Body of pancreas (tissue), 4 donors: ENCODE data around the gene PCP4. TPM values are rescaled to one million over a fixed set of nuclear protein-coding genes. Genes with fewer than 3 reads are reported as not detected.
"Not testable (repeated sequence)": the region's sequence is repeated elsewhere in the genome, so short reads cannot be mapped to it uniquely, and the experiment has no call there.

Source experiments
- ATAC-seq: fragments of 150-250 bp; one replicate; pipeline ENCODE4 v1.9.1; 2016
- DNase-seq, 4 donors: peaks; one replicate each; pipeline ENCODE4 v3.0.0-alpha.2; 2019
- H3K27ac ChIP-seq, 4 donors: fragments of 200-600 bp; sonication (generic); 1 replicate in 3 of 4; 2 replicates in 1 of 4; pipeline versions ENCODE4 v1.5.1 to v1.6.1; 2016 to 2019; ENCODE audit warnings: mild to moderate bottlenecking in 1 of 4, mixed read lengths in 1 of 4, moderate library complexity in 1 of 4
- H3K27me3 ChIP-seq, 2 donors: fragments of 200-600 bp; sonication (generic); one replicate each; pipeline ENCODE4 v1.6.0; 2016; ENCODE audit warnings: mild to moderate bottlenecking in 1 of 2
- H3K36me3 ChIP-seq, 2 donors: fragments of 200-600 bp; sonication (generic); replicated peaks in 1 of 2; 2 replicates each; pipeline ENCODE4 v1.5.1; 2016; ENCODE audit warnings: low read depth in 2 of 2; ENCODE audit not compliant: insufficient read depth in 1 of 2
- H3K4me1 ChIP-seq: fragments of 200-600 bp; sonication (generic); one replicate; pipeline ENCODE4 v1.6.0; 2016
- H3K4me3 ChIP-seq, 2 donors: fragments of 200-600 bp; sonication (generic); 1 replicate in 1 of 2; 2 replicates in 1 of 2; pipeline ENCODE4 v1.5.1; 2016 to 2019
- H3K9me3 ChIP-seq, 3 donors: fragments of 200-600 bp; sonication (generic); 1 replicate in 2 of 3; 2 replicates in 1 of 3; pipeline ENCODE4 v1.5.1; 2016
- POLR2A ChIP-seq, 3 donors: fragments of 450-650 bp; IDR thresholded peaks; one replicate each; pipeline ENCODE4 v1.6.1; 2016; ENCODE audit warnings: antibody characterized with exemption in 3 of 3, mild to moderate bottlenecking in 2 of 3
- WGBS, 2 donors: methylation state at CpG; one replicate each; pipeline ENCODE4 v1.1.5; 2017; 5-methylcytosine and 5-hydroxymethylcytosine counted together
- intact Hi-C: fragments of 100-400 bp; cut with DNase I; formaldehyde crosslinking; loops from one replicate; pipeline ENCODE4 v1.15.1; 2023
- total RNA-seq, 2 donors: library from RNA; depleted of rRNA; stranded (reverse); fragments of >200 nt; gene quantifications; one replicate each; pipeline ENCODE4 v1.1.0, GENCODE V29; 2016
- TF ChIP-seq, protein P1 (sequence below), 7 experiments: fragments of 450-650 bp in 4 of 7; fragments of 200-600 bp in 3 of 7; sonication (generic) in 3 of 7; IDR thresholded peaks; one replicate each; pipeline ENCODE4 v1.5.1; 2016 to 2019; ENCODE audit warnings: antibody characterized with exemption in 7 of 7

The PCP4 gene
- total RNA-seq, 2 donors from 2014 or later: 1.6 TPM; not detected in 1

DNA sequence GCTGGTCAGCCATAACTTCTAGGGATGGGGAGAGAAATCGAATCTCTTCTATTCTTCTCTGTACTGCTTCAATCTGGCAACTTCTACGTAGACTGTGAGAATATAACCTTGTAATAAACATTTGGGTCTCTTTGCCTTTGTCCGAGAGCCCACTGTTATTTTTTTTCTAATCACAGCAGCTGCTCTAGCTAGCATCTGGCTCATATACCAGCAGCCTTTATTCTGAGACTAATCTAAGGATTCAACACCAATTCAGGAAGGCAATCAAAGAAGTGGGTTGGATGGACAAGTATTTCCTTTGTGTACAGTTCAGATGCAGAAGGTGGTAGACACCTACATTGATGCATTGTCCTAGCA, 15.6 kb downstream of the PCP4 start:
- Histone ChIP-seq H3K4me1 (no peaks in the 10 kb centered on the region), H3K27ac (no peak overlapping the region), H3K36me3 (no peaks in the 10 kb centered on the region), H3K9me3 (no peaks in the 10 kb centered on the region), H3K27me3 (no peaks in the 10 kb centered on the region), H3K4me3 (no peak overlapping the region)
- WGBS, 2 donors: 41 to 70% methylated on average over 3 of the region's 3 CpGs
- TF ChIP-seq, protein P1, sequence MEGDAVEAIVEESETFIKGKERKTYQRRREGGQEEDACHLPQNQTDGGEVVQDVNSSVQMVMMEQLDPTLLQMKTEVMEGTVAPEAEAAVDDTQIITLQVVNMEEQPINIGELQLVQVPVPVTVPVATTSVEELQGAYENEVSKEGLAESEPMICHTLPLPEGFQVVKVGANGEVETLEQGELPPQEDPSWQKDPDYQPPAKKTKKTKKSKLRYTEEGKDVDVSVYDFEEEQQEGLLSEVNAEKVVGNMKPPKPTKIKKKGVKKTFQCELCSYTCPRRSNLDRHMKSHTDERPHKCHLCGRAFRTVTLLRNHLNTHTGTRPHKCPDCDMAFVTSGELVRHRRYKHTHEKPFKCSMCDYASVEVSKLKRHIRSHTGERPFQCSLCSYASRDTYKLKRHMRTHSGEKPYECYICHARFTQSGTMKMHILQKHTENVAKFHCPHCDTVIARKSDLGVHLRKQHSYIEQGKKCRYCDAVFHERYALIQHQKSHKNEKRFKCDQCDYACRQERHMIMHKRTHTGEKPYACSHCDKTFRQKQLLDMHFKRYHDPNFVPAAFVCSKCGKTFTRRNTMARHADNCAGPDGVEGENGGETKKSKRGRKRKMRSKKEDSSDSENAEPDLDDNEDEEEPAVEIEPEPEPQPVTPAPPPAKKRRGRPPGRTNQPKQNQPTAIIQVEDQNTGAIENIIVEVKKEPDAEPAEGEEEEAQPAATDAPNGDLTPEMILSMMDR (IDR thresholded peaks at IDR 0.05): no peak
- TF ChIP-seq POLR2A (IDR thresholded peaks at IDR 0.05): no peak
- no peak for DNase-seq
- intact Hi-C loops: no loop called here
- no peak for ATAC-seq

DNA sequence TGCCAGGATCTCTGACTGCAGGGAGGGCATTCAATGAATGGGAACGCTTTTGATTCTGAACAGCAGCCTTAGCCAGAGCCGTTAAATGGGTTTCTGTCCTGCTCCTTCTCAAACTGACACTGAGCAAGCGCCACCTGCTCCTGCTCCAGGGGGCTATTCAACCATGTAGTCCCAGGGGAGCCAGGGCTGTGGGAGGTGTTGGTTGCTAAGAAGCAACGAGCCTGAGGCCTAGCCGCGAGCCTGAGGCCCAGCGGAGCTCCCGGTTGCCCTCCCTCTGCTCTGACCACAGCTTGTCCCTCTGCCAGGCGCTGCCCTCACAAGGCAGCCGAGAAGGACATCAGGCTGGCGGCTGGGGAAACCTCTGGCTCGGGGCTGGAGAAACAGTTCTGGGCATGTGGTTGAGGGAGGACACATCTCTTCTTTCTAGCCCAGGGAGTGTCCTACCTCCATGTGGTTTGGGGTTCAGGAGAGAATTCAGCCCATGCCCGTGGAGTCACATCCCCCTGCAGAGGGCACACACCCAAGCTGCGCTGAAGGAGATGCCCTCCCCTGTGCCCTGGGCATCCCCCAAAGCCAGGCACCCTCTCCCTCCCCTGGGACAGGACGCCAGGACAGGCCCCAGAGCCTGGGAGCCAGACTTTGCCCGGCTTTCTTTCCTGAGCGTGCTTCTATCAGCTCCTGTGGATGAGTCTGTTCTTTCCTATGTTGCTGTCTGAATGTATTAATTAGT, 18.0 kb downstream of the PCP4 start:
- H3K4me3 ChIP-seq: no peak overlapping the region
- ATAC-seq (peak; percentile 21), DNase-seq (peak in 3 of 4 donors; percentile 30 to 42 (median 38))
- WGBS, 2 donors: 71 to 86% methylated on average over 10 to 17 of the region's 17 CpGs
- intact Hi-C loops: no loop called here
- no peak overlapping the region for H3K27ac ChIP-seq
- no peaks in the 10 kb centered on the region for H3K36me3 ChIP-seq
- no peaks in the 10 kb centered on the region for H3K4me1 ChIP-seq
- H3K9me3 ChIP-seq: no peaks in the 10 kb centered on the region
- TF ChIP-seq, protein P1 (IDR thresholded peaks at IDR 0.05): no peak
- no peak for TF ChIP-seq POLR2A (IDR thresholded peaks at IDR 0.05)
- no peaks in the 10 kb centered on the region for H3K27me3 ChIP-seq

DNA sequence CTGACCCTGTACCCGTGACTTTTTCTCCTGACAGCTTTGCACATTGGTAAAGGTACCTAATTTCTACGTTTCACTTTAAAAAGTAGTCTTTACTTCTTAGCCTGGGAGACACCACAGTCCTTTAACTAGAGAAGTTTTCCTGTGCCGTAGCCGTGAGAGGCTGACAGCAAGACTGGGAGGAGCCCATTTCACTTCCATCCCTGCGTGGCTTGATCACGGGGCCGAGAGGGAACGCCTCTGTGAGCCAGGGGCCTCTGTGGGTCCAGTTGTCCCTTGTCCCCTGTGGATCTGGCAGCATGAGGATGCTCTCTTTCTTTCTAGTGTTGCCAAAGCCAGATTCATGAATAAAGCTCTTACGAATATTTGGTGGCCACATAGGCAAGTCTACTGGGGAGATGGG, 21.6 kb downstream of the PCP4 start:
- 69 to 72% methylated on average over 9 of the region's 9 CpGs for WGBS, 2 donors
- ATAC-seq (no peak), DNase-seq (no peak)
- no peaks in the 10 kb centered on the region for H3K36me3 ChIP-seq
- no peaks in the 10 kb centered on the region for H3K9me3 ChIP-seq
- no peak overlapping the region for H3K27ac ChIP-seq
- no peaks in the 10 kb centered on the region for H3K4me1 ChIP-seq
- TF ChIP-seq, protein P1 (IDR thresholded peaks at IDR 0.05): no peak
- TF ChIP-seq POLR2A (IDR thresholded peaks at IDR 0.05): no peak
- intact Hi-C loops: no loop called here
- H3K4me3 ChIP-seq: no peak overlapping the region
- no peaks in the 10 kb centered on the region for H3K27me3 ChIP-seq

DNA sequence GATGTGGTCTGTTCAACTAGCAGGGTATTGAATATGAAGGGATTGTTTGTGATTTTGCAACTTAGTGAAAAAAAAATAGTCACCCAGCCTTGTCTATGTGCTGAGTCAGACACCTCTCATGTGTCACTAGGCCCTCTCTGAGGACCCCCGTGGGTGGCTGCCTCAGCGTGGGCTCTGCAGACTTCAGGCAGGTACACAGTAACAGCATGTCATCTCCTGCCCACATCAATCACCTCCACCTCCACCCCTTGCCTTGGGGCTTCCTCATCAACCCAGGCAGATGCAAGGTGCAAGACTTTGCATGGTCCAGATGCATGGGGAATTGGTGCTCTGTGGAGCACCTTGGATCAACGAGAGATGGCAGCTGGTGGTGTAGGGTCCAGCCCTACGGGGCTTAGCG, 23.9 kb downstream of the PCP4 start:
- no peak for TF ChIP-seq POLR2A (IDR thresholded peaks at IDR 0.05)
- TF ChIP-seq, protein P1 (IDR thresholded peaks at IDR 0.05): no peak
- Histone ChIP-seq H3K4me3 (no peak overlapping the region), H3K36me3 (no peaks in the 10 kb centered on the region), H3K9me3 (no peaks in the 10 kb centered on the region), H3K4me1 (no peaks in the 10 kb centered on the region), H3K27ac (no peak overlapping the region), H3K27me3 (no peaks in the 10 kb centered on the region)
- DNase-seq (no peak), ATAC-seq (no peak)
- 81 to 84% methylated on average over 5 of the region's 5 CpGs for WGBS, 2 donors
- intact Hi-C loops: no loop called here

DNA sequence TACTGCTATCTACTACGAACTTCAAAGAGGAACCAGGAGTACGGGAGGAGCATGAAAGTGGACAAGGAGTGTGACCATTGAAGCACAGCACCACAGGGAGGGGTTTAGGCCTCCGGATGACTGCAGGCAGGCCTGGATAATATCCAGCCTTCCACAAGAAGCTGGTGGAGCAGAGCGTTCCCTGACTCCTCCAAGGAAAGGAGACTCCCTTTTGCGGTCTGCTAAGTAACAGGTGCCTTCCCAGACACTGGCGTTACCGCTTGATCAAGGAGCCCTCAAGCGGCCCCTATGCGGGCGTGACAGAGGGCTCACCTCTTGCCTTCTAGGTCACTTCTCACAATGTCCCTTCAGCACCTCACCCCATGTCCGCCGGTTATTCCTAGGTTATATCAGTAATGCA, 24.6 kb downstream of the PCP4 start:
- DNase-seq, H3K9me3 ChIP-seq, H3K36me3 ChIP-seq, H3K27me3 ChIP-seq, H3K27ac ChIP-seq, H3K4me3 ChIP-seq, ATAC-seq, H3K4me1 ChIP-seq, intact Hi-C loops: not testable (repeated sequence)
- 72 to 76% methylated on average over 12 of the region's 12 CpGs for whole genome bisulfite sequencing, 2 donors
